Neural cell (in vitro differentiated cells): ENCODE measurements around the gene EHMT1. TPM values are rescaled to one million over a fixed set of nuclear protein-coding genes. Genes with fewer than 3 reads are reported as not detected.

Experiments used
- H2AFZ ChIP-seq: fragments of 200-600, 300-800 bp; sonication (generic), shearing (Covaris generic); 2 replicates; pipeline ENCODE4 v1.6.0; 2014; ENCODE audit warnings: low read depth, mild to moderate bottlenecking, antibody characterized with exemption, low read length, moderate library complexity
- H3F3A ChIP-seq: fragments of 200-600 bp; shearing (Covaris generic); 2 replicates; pipeline ENCODE4 v1.6.1; 2016; ENCODE audit warnings: mild to moderate bottlenecking, moderate library complexity, mixed read lengths, antibody characterized with exemption, low read length; ENCODE audit not compliant: insufficient read depth, poor library complexity, severe bottlenecking
- H3K27ac ChIP-seq: fragments of 200-600, 300-800 bp; sonication (generic), shearing (Covaris generic); 2 replicates; pipeline ENCODE4 v1.5.1; 2014; ENCODE audit warnings: mild to moderate bottlenecking, low read length, moderate library complexity
- H3K27me3 ChIP-seq: fragments of 300-800, 200-600 bp; sonication (generic), shearing (Covaris generic); 2 replicates; pipeline ENCODE4 v1.6.0; 2014; ENCODE audit warnings: mild to moderate bottlenecking, low read depth, low read length, moderate library complexity; ENCODE audit not compliant: insufficient read depth
- H3K36me3 ChIP-seq: fragments of 300-800, 200-600 bp; sonication (generic), shearing (Covaris generic); 2 replicates; pipeline ENCODE4 v1.5.1; 2014; ENCODE audit warnings: mild to moderate bottlenecking, antibody characterized with exemption, low read length, moderate library complexity; ENCODE audit not compliant: insufficient read depth
- H3K4me2 ChIP-seq: fragments of 300-800, 200-600 bp; sonication (generic), shearing (Covaris generic); 2 replicates; pipeline ENCODE4 v1.6.0; 2014; ENCODE audit warnings: mild to moderate bottlenecking, low read length
- H3K4me3 ChIP-seq: fragments of 300-800, 200-600 bp; sonication (generic), shearing (Covaris generic); 2 replicates; pipeline ENCODE4 v1.5.1; 2014; ENCODE audit warnings: mild to moderate bottlenecking, low read length, moderate library complexity
- H3K79me2 ChIP-seq: fragments of 200-600 bp; shearing (Covaris generic); replicated peaks from 2 replicates; pipeline ENCODE4 v1.6.0; 2014; ENCODE audit warnings: mild to moderate bottlenecking, low read length, moderate library complexity; ENCODE audit not compliant: insufficient read depth
- H3K9ac ChIP-seq: fragments of 300-800, 200-600 bp; sonication (generic), shearing (Covaris generic); 2 replicates; pipeline ENCODE4 v1.6.1; 2016; ENCODE audit warnings: mild to moderate bottlenecking, low read length, mixed read lengths
- H3K9me2 ChIP-seq: fragments of 200-600 bp; shearing (Covaris generic); 2 replicates; pipeline ENCODE4 v1.6.1; 2016; ENCODE audit warnings: mild to moderate bottlenecking, low read length, mixed read lengths; ENCODE audit not compliant: insufficient read depth
- H3K9me3 ChIP-seq: fragments of 200-600, 300-800 bp; sonication (generic), shearing (Covaris generic); 2 replicates; pipeline ENCODE4 v1.6.1; 2016; ENCODE audit warnings: mild to moderate bottlenecking, mixed run types, low read length, moderate library complexity, mixed read lengths
- H4K20me1 ChIP-seq: fragments of 200-600 bp; shearing (Covaris generic); 2 replicates; pipeline ENCODE4 v1.6.1; 2016; ENCODE audit warnings: mild to moderate bottlenecking, mixed run types; ENCODE audit not compliant: insufficient read depth
- CTCF ChIP-seq: fragments of 450-650 bp; IDR thresholded peaks from 2 replicates; pipeline ENCODE4 v1.5.1; 2014; ENCODE audit warnings: antibody characterized with exemption, mild to moderate bottlenecking, moderate library complexity; ENCODE audit not compliant: poor library complexity, severe bottlenecking
- EP300 ChIP-seq: fragments of 450-650 bp; conservative IDR thresholded peaks from 2 replicates; pipeline ENCODE4 v1.6.1; 2014; ENCODE audit warnings: antibody characterized with exemption, mild to moderate bottlenecking, moderate library complexity; ENCODE audit not compliant: poor library complexity, severe bottlenecking
- EZH2 ChIP-seq: fragments of 200-600, 300-800 bp; shearing (Covaris generic), sonication (generic); IDR thresholded peaks from 2 replicates; pipeline ENCODE4 v1.6.1; 2014; ENCODE audit warnings: antibody characterized with exemption, low read length, borderline replicate concordance, mild to moderate bottlenecking; ENCODE audit not compliant: insufficient read depth, poor library complexity, severe bottlenecking
- MXI1 ChIP-seq: fragments of 450-650 bp; conservative IDR thresholded peaks from 2 replicates; pipeline ENCODE4 v1.6.1; 2014; ENCODE audit warnings: antibody characterized with exemption, mild to moderate bottlenecking; ENCODE audit not compliant: poor library complexity, severe bottlenecking
- POLR2AphosphoS5 ChIP-seq: IDR thresholded peaks from 2 replicates; pipeline ENCODE4 v1.6.1; 2012
- RAD21 ChIP-seq: fragments of 450-650 bp; conservative IDR thresholded peaks from 2 replicates; pipeline ENCODE4 v1.6.1; 2014; ENCODE audit warnings: antibody characterized with exemption, mild to moderate bottlenecking, moderate library complexity
- SMC3 ChIP-seq: fragments of 450-650 bp; conservative IDR thresholded peaks from 2 replicates; pipeline ENCODE4 v1.6.1; 2014; ENCODE audit warnings: antibody characterized with exemption, mild to moderate bottlenecking, moderate library complexity; ENCODE audit not compliant: poor library complexity
- TAF1 ChIP-seq: IDR thresholded peaks from 2 replicates; pipeline ENCODE4 v1.6.1; 2012; ENCODE audit warnings: low read depth
- polyA plus RNA-seq: library from polyadenylated mRNA; depleted of rRNA; stranded (reverse); fragments of >200 nt; gene quantifications from 2 replicates; pipeline ENCODE4 v1.2.3, GENCODE V29; 2014
- TF ChIP-seq, protein P1 (sequence below): IDR thresholded peaks from 2 replicates; pipeline ENCODE4 v1.6.1; 2012; ENCODE audit warnings: borderline replicate concordance

Gene EHMT1
- polyA plus RNA-seq, 1 donor from 2014 or later, result 53.0 TPM

DNA sequence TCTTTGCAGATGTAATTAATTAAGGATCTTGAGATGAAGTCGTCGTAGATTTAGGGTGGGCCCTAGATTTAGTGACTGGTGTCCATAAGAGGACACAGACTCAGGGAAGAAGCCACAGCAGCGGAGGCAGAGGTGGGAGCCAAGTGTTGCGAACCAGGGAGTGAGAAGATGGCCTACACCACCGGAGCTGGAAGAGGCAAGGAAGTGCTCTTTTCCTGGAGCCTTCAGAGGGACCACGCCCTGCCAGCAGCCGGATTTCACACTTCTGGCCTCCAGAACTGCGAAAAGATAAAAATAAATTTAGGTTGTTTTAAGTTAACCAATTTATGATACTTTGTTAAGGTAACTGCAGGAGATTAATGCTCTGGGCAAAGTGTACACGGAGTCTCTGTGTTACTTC is 30.7 kb downstream of the EHMT1 start:
- TF ChIP-seq EP300 (no peak), SMC3 (no peak), EZH2 (no peak), POLR2AphosphoS5 (no peak), TAF1 (no peak), MXI1 (no peak)
- Histone ChIP-seq H3K79me2 (peaks cover 48% of the 10 kb centered on the region), H3K27me3 (no peaks in the 10 kb centered on the region), H2AFZ (no peak overlapping the region), H3F3A (no peaks in the 10 kb centered on the region), H3K27ac (no peak overlapping the region), H4K20me1 (no peaks in the 10 kb centered on the region), H3K9ac (no peak overlapping the region), H3K36me3 (no peaks in the 10 kb centered on the region), H3K9me2 (no peaks in the 10 kb centered on the region), H3K4me2 (no peak overlapping the region), H3K4me3 (no peak overlapping the region), H3K9me3 (no peaks in the 10 kb centered on the region)

- Histone ChIP-seq H3K79me2 (peaks cover 45% of the 10 kb centered on the region), H4K20me1 (no peaks in the 10 kb centered on the region), H3K9me3 (no peaks in the 10 kb centered on the region), H2AFZ (no peak overlapping the region), H3K36me3 (no peaks in the 10 kb centered on the region), H3K9me2 (no peaks in the 10 kb centered on the region), H3K4me3 (no peak overlapping the region), H3K4me2 (no peak overlapping the region), H3F3A (no peaks in the 10 kb centered on the region), H3K9ac (no peak overlapping the region), H3K27me3 (no peaks in the 10 kb centered on the region), H3K27ac (no peak overlapping the region)
- TF ChIP-seq EZH2 (no peak), SMC3 (no peak), TAF1 (no peak), POLR2AphosphoS5 (no peak), RAD21 (no peak), MXI1 (no peak), EP300 (no peak), CTCF (no peak)
- TF ChIP-seq, protein P1, sequence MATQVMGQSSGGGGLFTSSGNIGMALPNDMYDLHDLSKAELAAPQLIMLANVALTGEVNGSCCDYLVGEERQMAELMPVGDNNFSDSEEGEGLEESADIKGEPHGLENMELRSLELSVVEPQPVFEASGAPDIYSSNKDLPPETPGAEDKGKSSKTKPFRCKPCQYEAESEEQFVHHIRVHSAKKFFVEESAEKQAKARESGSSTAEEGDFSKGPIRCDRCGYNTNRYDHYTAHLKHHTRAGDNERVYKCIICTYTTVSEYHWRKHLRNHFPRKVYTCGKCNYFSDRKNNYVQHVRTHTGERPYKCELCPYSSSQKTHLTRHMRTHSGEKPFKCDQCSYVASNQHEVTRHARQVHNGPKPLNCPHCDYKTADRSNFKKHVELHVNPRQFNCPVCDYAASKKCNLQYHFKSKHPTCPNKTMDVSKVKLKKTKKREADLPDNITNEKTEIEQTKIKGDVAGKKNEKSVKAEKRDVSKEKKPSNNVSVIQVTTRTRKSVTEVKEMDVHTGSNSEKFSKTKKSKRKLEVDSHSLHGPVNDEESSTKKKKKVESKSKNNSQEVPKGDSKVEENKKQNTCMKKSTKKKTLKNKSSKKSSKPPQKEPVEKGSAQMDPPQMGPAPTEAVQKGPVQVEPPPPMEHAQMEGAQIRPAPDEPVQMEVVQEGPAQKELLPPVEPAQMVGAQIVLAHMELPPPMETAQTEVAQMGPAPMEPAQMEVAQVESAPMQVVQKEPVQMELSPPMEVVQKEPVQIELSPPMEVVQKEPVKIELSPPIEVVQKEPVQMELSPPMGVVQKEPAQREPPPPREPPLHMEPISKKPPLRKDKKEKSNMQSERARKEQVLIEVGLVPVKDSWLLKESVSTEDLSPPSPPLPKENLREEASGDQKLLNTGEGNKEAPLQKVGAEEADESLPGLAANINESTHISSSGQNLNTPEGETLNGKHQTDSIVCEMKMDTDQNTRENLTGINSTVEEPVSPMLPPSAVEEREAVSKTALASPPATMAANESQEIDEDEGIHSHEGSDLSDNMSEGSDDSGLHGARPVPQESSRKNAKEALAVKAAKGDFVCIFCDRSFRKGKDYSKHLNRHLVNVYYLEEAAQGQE, result no peak
Observed at GRCh38 chr9:137650259-137650658, 31.5 kb downstream of the EHMT1 start.
